Renal cortex interstitium (tissue), 11 donors: ENCODE measurements around the gene RIC8B. TPM values are rescaled to one million over a fixed set of nuclear protein-coding genes. Genes with fewer than 3 reads are reported as not detected.
A peak's percentile ranks its signal among the peaks of the same experiment; 100 is the strongest.

Source experiments
- DNase-seq, 11 donors: peaks; one replicate each; pipeline ENCODE4 v3.0.0-alpha.2; 2013; ENCODE audit warnings: low read depth in 9 of 11, low spot score in 4 of 11; ENCODE audit errors: extremely low read depth in 1 of 11
- polyA plus RNA-seq, 3 donors: library from polyadenylated mRNA; unstranded; fragments of 120-200 nt; gene quantifications; one replicate each; pipeline ENCODE4 v1.2.1, GENCODE V29; 2013; ENCODE audit not compliant: insufficient read length in 3 of 3

Gene RIC8B
- polyA plus RNA-seq, 3 donors, result 24.5 to 27.6 (median 27.5) TPM

DNA sequence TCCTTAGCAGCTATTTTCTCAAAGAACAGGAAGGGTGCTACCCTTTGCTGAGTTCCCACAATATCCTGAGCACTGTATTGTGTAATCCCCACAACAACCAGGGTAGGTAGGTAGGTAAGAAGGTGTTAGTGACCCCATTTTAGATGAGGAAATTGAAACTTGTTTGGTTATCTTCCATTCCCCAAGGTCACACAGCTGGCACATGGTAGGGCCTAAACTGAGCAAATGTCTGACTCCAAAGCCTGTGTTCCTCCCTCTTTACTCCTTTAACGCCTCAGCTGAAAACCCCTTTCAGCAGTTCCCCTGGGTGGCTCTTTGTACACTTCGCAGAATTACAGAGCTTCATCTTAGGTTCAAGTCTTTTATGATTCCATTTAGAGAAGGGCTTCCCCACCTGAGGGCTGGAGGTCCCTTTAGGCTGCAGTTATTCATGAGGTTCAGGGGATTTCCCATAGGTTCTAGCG, 26.5 kb upstream of the RIC8B start:
- no peak for DNase-seq

DNA sequence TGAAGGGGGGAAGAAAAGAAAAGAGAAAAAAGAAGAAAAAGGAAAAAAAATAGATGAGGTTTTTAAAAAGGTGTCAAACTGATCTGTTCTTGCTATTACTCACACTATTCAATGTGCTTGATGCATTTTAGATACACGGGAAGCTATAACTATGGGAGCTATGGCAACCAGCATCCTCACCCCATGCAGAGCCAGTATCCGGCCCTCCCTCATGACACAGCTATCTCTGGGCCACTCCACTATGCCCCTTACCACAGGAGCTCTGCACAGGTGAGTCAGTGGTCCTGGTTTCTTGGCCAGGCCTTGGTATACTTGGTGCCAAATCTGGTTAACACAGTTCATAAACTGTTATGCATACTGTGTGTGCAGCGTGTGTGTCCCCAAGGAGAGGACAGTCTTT, 24.0 kb upstream of the RIC8B start:
- no peak for DNase-seq

DNA sequence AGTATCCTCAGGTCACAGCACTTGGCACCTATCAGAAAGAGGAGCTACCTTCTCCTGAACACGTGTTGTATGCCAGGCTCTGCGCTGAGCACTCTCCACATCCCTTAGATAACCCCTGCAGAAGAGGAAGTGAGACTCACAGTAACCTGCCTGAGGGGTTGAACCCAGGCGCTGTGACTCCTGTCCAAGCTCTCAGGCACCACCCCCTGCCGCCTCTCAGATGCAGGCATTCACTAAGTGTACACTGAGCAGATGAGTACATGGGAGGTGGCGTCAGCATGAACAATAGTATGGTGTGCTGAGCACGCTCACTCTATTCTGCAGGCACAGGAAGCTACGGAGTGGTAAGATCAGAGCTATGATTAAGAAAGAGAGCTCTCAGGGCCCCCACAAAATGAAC, 21.0 kb upstream of the RIC8B start:
- no peak for DNase-seq

DNA sequence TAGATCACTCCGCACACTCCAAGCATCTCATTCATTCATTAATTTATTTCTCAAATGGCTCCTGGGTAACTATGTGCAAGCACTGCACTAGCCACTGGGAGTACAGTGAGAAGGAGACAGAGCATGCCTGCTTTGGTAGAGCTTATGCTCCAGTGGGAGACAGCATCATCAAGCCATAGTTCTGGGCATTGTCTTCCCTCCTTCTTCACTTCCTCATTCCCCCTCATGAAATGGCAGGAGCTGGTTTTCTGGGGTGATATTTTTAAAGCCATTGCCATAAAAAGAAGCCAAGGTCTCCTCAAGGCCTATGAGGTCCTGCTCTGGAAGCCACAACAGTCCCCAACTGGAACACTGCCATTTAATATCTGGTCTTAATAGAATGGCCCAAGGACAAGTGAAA, 20.2 kb upstream of the RIC8B start:
- DNase-seq, result no peak

DNA sequence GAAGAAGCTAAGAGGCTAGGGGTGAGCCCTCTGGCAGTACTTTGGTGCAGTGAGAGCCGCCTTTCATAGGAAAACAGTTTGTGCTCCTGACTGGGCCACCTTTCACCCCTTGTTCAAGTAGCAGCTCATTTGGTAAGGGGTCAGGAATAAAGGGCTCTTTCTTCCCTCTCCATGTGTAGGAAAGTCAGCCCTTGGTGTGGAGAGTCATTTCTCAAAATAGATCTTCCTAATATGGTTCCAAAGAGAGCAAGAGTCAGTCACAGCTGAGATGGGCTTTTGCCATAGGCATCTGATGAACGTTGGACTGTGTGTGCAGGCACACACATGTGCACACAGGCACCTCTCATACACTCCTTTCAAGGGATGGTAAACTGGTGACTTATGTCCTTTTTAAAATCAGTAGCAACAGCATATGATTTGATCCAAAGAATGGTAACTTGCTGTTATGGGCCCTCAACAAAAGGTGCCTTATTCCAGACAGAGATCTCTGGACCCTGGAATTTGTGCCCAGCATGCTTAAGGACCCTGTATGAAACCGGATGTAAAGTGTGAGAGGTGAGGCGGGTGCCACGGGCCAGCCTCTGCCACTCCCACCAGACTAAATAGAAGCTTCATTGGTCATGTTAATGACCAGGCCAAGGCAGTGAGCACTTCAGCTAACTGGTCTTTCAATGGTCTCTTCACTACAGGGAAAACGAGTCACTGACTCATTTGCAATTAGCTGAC, 16.7 kb upstream of the RIC8B start:
- no peak for DNase-seq

DNA sequence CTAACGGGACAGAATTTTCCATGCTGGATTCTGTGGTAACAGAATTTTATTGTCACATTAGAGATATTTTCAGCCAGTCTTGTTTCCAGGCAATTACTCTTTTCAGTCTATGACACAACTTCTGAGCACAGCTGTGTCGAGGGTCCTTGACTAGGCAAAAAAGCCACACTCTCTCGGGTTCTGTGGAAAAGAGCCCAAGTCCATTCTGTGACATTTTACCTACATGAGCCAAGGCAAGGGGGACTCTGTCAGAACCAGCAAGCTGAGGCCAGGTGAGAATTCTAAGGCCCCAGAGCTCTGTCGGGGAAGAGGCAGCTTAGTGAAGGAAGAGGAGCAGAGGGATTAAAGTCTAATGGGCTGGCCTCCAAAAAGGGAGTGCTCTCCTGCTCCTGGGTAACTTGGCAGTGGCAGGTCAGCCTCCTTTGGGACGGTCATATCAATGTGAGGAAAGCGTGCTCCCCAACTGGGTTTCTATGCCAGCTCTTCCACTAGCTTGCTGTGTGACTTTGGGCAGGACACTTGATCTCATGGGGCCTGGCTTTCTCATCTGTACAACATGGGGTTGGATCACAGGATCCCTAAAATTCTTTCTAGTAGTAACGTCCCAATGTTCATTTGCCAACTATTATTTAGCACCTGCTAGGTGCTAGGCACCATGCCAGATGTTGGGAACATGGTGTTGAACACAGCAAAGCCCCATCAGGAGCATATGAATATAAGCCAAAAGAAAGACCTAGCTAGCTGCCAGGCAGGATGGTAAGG, 16.0 kb upstream of the RIC8B start:
- DNase-seq, result no peak

DNA sequence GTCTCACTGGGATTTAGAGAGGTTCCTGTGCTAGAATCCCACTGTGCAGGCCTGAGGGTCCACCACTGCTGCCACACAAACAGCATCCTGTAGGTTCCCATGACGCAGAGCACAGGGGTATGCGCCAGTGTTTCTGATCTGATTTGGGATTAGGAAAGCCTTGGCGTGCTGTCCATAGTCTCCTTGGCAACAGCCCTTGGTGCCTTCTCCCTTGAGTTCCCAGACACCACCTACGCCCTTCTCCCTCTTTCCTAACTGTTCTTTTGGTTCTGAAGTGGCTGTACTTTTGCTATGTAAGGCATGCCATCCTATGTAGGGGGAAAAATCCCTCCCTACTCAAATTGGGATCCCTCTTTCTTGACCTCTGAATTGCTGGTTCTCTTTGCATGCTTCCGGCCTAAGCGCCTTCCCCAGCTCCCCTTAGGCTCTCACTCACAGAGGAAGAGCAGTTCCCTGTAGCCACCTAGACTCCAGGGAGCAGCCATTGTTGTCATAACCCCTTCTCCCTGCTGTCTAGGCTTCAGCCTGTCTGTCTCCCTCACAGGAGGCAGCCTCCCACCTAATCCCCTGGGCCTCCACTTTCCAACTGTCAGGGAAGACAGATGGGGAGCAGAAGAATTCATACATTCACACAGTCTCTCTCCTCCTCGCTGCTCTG, 14.8 kb upstream of the RIC8B start:
- no peak for DNase-seq

DNA sequence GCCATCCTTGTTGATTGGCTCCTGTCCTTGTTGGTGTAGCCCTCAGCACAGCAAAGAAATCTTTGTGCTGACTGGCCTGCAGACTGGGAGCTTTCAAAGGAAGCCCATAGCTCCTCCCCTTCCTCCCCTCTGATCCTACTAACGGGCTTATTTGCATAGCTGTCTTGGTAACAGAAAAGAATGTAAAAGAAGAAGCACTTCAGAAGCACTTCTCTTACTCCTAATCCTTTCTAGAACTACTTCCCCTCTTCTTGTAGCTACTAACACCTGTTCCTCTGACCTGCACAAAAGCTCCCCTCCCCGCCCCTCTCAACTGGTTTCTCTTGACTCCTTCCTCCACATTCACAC, 14.3 kb upstream of the RIC8B start:
- peak in 1 of 11 donors; percentile 12 for DNase-seq

DNA sequence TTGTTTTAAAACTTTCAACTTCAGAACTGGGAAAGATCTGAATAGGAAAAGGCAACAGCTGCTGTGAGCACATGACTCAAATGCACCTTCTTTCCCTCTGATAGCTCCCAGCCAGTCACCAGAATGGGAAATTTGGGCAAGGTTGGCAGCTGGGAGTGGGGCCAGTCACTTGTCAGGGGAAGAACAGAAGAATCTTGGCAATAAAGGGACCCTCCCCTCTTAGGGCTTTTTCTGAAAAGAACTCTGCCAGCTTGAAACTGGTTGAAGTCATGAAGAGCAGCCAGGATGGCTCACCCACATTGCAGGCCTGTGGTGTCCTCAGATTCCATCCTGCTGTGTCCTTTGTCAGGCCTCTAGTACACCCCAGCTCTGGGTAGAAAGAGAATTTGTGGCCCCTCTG, 10.3 kb upstream of the RIC8B start:
- no peak for DNase-seq

DNA sequence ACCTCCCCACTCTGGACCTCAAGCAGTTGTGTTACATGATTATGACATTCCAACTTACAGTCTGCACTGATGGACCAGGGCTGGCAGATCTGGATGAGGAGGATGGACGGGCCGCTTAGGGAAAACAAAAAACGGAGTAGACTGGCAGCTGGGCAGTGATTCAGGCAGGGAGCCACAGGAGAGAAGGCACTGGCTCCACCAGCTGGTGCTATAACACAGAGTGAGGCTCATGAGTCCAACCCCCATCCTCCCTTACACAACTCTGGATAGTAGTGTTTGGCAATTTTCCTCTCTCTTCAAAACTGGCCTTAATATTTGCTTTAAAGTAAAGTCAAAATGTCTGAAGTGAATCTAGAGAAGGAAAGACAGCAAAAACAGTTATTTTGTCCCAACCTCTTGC, 9.7 kb upstream of the RIC8B start:
- no peak for DNase-seq

DNA sequence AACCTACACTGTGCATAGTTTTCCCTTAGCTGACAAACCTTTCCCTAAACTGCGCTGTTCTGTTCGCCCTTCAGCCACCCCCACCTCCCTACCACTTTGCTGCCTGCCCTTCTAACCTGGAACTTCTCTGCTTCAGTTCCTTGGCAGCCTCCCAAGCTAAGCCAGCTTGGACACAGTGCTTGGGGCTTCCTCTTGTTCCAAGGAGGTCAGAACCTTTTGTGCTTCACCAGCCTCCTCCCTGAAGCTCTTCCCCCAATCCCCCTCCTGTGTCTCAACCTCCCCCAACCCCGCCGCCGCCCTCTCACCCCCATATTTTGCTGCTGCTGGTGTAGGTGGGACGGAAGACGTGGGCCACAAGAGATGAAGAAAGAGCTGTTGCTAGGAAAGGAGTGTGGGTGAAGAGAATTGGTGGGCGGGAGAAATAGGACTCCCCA, 8.1 kb upstream of the RIC8B start:
- peak in 7 of 11 donors; percentile 41 to 62 (median 48) for DNase-seq

DNA sequence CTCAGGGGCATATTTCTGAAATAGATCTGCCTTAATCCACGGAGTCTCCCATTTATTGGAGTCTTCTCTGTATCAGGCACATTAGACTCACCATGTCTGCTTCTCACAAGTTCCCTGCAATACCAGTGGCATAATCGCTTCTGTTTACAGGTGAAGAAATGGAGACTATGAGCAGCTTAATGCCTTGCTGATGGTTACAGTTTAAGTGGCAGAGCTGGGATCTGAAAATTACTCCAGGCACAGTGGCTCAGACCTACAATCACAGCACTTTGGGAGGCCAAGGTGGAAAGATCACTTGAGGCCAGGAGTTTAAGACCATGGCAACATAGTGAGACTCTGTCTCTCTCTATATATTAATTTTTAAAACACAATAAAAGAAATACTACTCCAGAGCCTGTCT, 7.3 kb upstream of the RIC8B start:
- DNase-seq, result no peak

DNA sequence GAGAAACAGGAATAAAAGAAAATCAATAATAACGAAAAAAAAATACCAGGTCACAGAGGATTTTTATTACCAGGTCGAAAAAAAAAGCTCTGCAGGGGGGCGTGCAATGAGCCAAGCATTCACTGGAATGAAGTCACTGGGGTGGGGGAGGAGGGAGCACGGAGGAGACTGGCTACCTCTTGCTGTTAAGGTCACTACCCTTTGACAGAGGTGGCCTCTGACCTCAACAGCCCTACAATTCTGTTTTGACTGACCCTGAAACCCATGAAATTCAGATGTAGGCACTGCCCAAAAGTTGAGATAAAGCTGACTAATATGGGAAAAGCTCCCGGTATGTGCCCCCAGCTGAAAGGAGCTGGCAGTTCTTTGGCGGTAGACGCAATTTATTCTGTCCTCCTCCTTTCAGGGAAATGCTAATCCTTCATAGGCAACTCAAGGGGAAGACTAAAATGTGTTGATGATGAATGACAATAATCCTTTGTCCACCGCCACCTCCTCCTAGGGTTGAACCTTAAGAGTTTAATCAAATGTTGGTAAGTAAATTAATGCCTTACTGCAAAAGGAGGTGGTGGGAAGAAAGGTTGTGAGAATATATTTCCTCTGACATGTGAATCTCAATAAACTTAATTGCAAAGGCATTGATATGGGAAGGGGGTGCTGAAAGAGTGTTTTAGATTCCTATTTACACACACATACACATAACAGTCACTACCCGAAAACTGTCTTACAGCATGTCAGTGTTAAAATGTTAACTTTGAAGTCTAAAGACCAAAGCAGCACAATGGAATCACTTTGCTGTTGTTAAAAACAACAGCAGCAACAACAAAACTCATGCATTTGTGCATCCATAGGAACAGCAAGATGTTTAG, 6.3 kb upstream of the RIC8B start:
- no peak for DNase-seq

DNA sequence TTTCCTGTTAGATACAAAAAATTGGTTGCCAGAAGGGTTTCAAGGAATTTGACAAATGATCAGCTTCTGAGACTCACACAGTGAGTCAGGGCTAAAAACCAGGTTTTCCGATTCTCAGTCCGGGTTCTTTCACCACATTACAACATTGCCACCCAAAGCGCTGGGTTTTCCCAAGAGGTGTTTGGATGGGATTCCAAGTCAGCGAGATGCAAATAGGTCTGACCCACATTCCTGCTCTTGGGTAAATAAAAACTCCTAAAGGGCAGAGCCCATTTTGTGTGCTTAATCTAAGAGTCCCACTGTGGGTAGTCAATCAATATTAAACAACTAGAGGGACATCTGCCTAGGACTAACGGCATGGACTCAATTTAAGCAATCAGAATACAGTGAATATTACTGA, 5.4 kb upstream of the RIC8B start:
- no peak for DNase-seq

DNA sequence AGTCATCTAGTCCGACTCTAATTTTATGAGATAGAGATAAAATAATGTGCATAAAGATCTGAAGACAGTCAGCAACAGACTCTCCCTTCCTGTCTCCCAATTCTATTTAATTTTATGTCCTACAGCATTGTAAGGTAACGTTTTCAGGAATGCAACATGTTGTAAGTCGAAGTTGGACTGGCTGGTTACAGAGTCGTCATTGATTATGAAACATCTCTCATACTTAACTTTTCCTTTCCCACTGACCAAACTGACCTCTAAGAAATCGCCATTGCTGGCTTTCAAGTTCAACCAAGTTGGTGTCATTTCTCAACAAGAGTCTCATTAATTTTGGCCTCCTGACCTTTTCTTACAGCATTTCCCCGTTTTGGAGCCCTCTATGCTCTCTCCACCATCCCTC, 4.9 kb upstream of the RIC8B start:
- no peak for DNase-seq

DNA sequence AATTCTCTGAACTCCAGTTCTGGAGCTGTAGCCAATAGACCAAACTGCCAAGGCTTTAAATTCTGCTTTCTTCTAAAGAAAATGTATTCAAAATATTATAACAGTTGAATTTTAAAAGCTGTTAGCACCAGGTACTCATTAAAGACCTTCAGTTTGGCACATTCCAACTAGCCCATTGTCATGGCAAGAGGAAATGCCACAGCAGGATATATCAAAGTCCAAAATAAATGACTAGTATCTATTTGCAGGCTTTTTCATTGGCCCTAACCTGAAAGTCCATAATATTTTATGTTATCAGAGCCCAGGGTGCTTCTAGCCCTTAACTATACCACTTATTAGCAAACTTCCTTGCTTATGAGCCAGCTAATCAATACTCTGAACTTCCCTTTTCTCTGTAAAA, 3.1 kb upstream of the RIC8B start:
- no peak for DNase-seq

DNA sequence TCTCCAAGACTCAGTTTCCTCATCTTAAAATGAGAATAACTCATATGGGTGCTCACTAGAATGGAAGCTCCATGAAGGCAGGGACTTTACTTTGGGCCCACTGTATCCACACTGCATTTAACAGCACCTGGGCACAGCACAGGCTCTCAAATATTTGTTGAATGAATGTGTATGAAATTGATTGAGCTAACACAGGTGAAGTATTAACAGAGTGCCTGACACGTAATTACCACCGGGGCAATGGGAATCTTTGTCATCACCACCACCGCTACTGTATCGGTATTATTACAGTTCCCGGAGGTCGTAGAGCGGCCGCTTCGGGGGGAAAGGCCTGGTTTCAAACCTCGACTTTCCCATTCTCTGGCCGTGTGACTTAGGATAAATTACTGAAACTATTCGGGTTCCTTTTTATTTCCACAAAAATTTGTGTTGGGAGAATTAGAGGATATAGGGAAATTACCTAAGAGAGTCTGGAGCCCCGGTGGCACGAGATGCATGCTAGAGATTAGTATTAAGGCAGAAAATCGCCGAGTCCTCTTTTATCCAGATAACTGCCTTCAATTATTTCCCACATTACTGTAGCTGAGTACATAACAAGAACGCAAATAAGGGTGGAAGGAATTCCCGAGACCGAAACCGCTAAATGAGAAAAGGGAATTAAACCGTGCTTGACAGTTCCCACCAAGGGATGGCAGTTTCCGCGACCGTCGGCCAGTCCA, 1.0 kb upstream of the RIC8B start:
- DNase-seq, result peak in 1 of 11 donors; percentile 48

DNA sequence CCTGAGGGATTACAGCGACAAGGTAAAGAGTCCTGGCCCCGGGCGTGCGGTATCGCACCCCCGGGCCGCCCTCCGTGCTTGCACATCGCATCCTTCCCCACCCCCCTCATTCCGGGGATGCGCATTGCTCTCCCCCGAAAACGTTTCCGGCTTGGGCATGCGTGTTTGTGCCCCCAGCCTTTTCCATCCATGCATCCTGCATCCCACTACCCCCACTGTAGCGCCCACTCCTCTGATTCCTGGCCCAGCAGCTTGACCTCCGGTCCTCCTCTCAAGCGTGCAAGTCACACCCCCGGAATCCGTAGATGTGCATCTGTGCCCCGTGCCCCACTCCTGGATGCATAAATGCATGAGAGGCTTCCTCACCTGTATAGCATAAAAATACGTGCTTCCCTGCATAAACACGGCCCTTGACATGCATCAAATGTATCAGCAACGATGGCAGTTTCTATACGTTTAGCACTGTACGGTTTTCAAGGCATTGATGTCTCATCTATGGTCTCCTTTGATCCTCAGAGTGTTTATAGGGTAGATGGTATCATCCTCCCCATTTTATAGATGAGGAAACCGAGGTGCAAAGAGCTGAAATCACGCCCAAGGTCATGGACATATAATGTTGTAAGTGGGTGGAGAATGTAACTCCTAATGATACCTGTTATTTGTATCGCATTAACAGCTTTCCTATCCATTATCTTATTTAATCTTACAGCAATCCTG, 484 bp downstream of the RIC8B start:
- DNase-seq, result peak in 1 of 11 donors; percentile 31
